A549 (cell line): ENCODE measurements around the gene CHST6. TPM values are rescaled to one million over a fixed set of nuclear protein-coding genes. Genes with fewer than 3 reads are reported as not detected.
A peak's percentile ranks its signal among the peaks of the same experiment; 100 is the strongest.
"Not testable (repeated sequence)": the region's sequence is repeated elsewhere in the genome, so short reads cannot be mapped to it uniquely, and the experiment has no call there.

Experiments
- ATAC-seq, 2 experiments: fragments of 200-7000 bp in 1 of 2; fragments of >200 bp in 1 of 2; cut with Nextera tagmentation in 1 of 2; cut with Tn5 transposase in 1 of 2; 3 replicates each; pipeline versions ENCODE4 v1.8.0 to v1.9.1; 2018 to 2020; ENCODE audit warnings: mild to moderate bottlenecking in 1 of 2, moderate library complexity in 1 of 2
- CTCF ChIA-PET: fragments of 300-600 bp; sonication (Branson Sonifier 250); formaldehyde crosslinking; extraction: SDS; loops from one replicate; lab custom pipeline; 2021; ENCODE audit warnings: antibody characterized with exemption, inconsistent platforms; lab: Yijun Ruan, JAX
- POLR2A ChIA-PET: fragments of 350-600 bp; formaldehyde crosslinking; extraction: SDS; loops from one replicate; lab custom pipeline; 2021; ENCODE audit warnings: antibody characterized with exemption, inconsistent platforms; lab: Yijun Ruan, JAX
- DNase-seq, 2 experiments: peaks; one replicate each; pipeline versions ENCODE4 v3.0.0 to v3.0.0-alpha.2; 2011 to 2016; ENCODE audit warnings: low read depth in 1 of 2, low spot score in 1 of 2
- FAIRE-seq: peaks from 2 replicates; lab custom pipeline; 2011; peaks lifted over from hg19 to GRCh38; lab: Jason Lieb, UNC
- H3K27ac ChIP-seq, 2 experiments: fragments of >200 bp; sonication (Bioruptor Twin); formaldehyde crosslinking; 3 replicates each; pipeline ENCODE4 v1.5.1; 2016 to 2017
- H3K4me1 ChIP-seq: fragments of >200 bp; sonication (Bioruptor Twin); formaldehyde crosslinking; 3 replicates; pipeline ENCODE4 v1.6.1; 2016
- H3K4me2 ChIP-seq: fragments of >200 bp; sonication (Bioruptor Twin); formaldehyde crosslinking; 3 replicates; pipeline ENCODE4 v1.6.1; 2016
- H3K4me3 ChIP-seq: fragments of >200 bp; sonication (Bioruptor Twin); formaldehyde crosslinking; 3 replicates; pipeline ENCODE4 v1.5.1; 2016
- H3K9me3 ChIP-seq: fragments of >200 bp; sonication (Bioruptor Twin); formaldehyde crosslinking; 3 replicates; pipeline ENCODE4 v1.6.1; 2016
- CBX2 ChIP-seq: fragments of 200-600 bp; sonication (generic); IDR thresholded peaks from 2 replicates; pipeline ENCODE4 v1.6.1; 2016; ENCODE audit warnings: low read depth, mild to moderate bottlenecking, borderline replicate concordance
- CEBPB ChIP-seq, 2 experiments: fragments of >200 bp in 1 of 2; sonication (Bioruptor Twin) in 1 of 2; formaldehyde crosslinking in 1 of 2; IDR thresholded peaks; 2 replicates each; pipeline ENCODE4 v1.6.1; 2012 to 2016
- CHD4 ChIP-seq: fragments of 200-600 bp; sonication (generic); IDR thresholded peaks from 2 replicates; pipeline ENCODE4 v1.6.1; 2016; ENCODE audit warnings: antibody characterized with exemption, mild to moderate bottlenecking, borderline replicate concordance
- GATA3 ChIP-seq: IDR thresholded peaks from 2 replicates; pipeline ENCODE4 v1.6.1; 2012; ENCODE audit warnings: borderline replicate concordance
- HOXA7 ChIP-seq: fragments of 250-450 bp; sonication (Bioruptor Pico); IDR thresholded peaks from 2 replicates; pipeline ENCODE4 v1.5.0; 2020; ENCODE audit warnings: mild to moderate bottlenecking, moderate library complexity
- HOXB5 ChIP-seq: fragments of 250-450 bp; sonication (Bioruptor Pico); IDR thresholded peaks from 2 replicates; pipeline ENCODE4 v1.5.0; 2020; ENCODE audit warnings: mild to moderate bottlenecking, moderate library complexity
- JUNB ChIP-seq: fragments of >200 bp; sonication (Bioruptor Twin); formaldehyde crosslinking; IDR thresholded peaks from 2 replicates; pipeline ENCODE4 v1.6.1; 2016
- KDM5A ChIP-seq: fragments of 200-600 bp; sonication (generic); IDR thresholded peaks from 2 replicates; pipeline ENCODE4 v1.6.1; 2016; ENCODE audit warnings: antibody characterized with exemption, mild to moderate bottlenecking
- MAZ ChIP-seq: fragments of 150-350 bp; IDR thresholded peaks from 2 replicates; pipeline ENCODE4 v1.6.1; 2014; ENCODE audit warnings: antibody characterized with exemption, low read depth, low read length, borderline replicate concordance
- MYC ChIP-seq: IDR thresholded peaks from 2 replicates; pipeline ENCODE4 v1.6.1; 2012; ENCODE audit warnings: mild to moderate bottlenecking, inconsistent platforms, low read length, improper control_type of control experiment, borderline replicate concordance
- NPAS2 ChIP-seq: fragments of 250-450 bp; sonication (Bioruptor Pico); IDR thresholded peaks from 2 replicates; pipeline ENCODE4 v1.8.0; 2022; ENCODE audit warnings: mild to moderate bottlenecking, moderate library complexity, borderline replicate concordance
- POLR2AphosphoS2 ChIP-seq: conservative IDR thresholded peaks from 2 replicates; pipeline ENCODE4 v1.6.1; 2012; ENCODE audit warnings: low read length, improper control_type of control experiment, inconsistent platforms
- RAD21 ChIP-seq, 2 experiments: fragments of >200 bp in 1 of 2; sonication (Bioruptor Twin) in 1 of 2; formaldehyde crosslinking in 1 of 2; IDR thresholded peaks in 1 of 2; conservative IDR thresholded peaks in 1 of 2; 2 replicates in 1 of 2; 3 replicates in 1 of 2; pipeline ENCODE4 v1.6.1; 2012 to 2018; ENCODE audit warnings: inconsistent platforms in 1 of 2
- RNF2 ChIP-seq: fragments of 200-600 bp; sonication (generic); IDR thresholded peaks from 2 replicates; pipeline ENCODE4 v1.6.1; 2016; ENCODE audit warnings: low read depth, mild to moderate bottlenecking, antibody characterized with exemption, moderate library complexity, borderline replicate concordance
- SREBF2 ChIP-seq: fragments of 450-650 bp; IDR thresholded peaks from 2 replicates; pipeline ENCODE4 v1.6.1; 2014; ENCODE audit warnings: mild to moderate bottlenecking, moderate library complexity
- TFCP2L1 ChIP-seq: fragments of 250-450 bp; sonication (Bioruptor Pico); IDR thresholded peaks from 2 replicates; pipeline ENCODE4 v1.5.0; 2021; ENCODE audit warnings: mild to moderate bottlenecking
- ZC3H11A ChIP-seq: fragments of 450-650 bp; IDR thresholded peaks from 2 replicates; pipeline ENCODE4 v1.6.1; 2014; ENCODE audit warnings: antibody characterized with exemption, mild to moderate bottlenecking
- ZFP36 ChIP-seq: fragments of 450-650 bp; IDR thresholded peaks from 2 replicates; pipeline ENCODE4 v1.6.1; 2014; ENCODE audit warnings: borderline replicate concordance; ENCODE audit not compliant: partially characterized antibody
- ZNF302 ChIP-seq: fragments of 250-450 bp; sonication (Bioruptor Pico); IDR thresholded peaks from 2 replicates; pipeline ENCODE4 v1.9.0; 2021; ENCODE audit warnings: inconsistent platforms, mild to moderate bottlenecking, moderate library complexity
- WGBS: methylation state at CpG from one replicate; pipeline ENCODE4 v1.1.6; 2017; ENCODE audit errors: missing lambda C conversion rate; 5-methylcytosine and 5-hydroxymethylcytosine counted together
- polyA plus RNA-seq, 4 experiments: library from polyadenylated mRNA; depleted of rRNA in 3 of 4; stranded (reverse); fragments of >200 nt; fragmentation: RNase III in 1 of 4; extraction: RNeasy Plus Mini Kit Qiagen cat#74134 plus additional on column Dnase treatment in 1 of 4; gene quantifications; 2 replicates in 3 of 4; 3 replicates in 1 of 4; pipeline ENCODE4 v1.2.3, GENCODE V29; 2011 to 2017
- TF ChIP-seq, protein P1 (sequence below): IDR thresholded peaks from 2 replicates; pipeline ENCODE4 v1.6.1; 2012
- TF ChIP-seq, protein P2 (sequence below): fragments of >200 bp; sonication (Bioruptor Twin); formaldehyde crosslinking; IDR thresholded peaks from 2 replicates; pipeline ENCODE4 v1.6.1; 2016
- TF ChIP-seq, protein P3 (sequence below): fragments of 250-450 bp; sonication (Bioruptor Pico); IDR thresholded peaks from 2 replicates; pipeline ENCODE4 v1.5.0; 2021; ENCODE audit warnings: mild to moderate bottlenecking, moderate library complexity, borderline replicate concordance
- TF ChIP-seq, protein P4 (sequence below): fragments of 450-650 bp; IDR thresholded peaks from 2 replicates; pipeline ENCODE4 v1.6.1; 2014; ENCODE audit warnings: antibody characterized with exemption
- TF ChIP-seq, protein P5 (sequence below): IDR thresholded peaks from 2 replicates; pipeline ENCODE4 v1.6.1; 2012

CHST6 gene
- polyA plus RNA-seq, 2 of the 4 experiments (the other 2 are of a cell fraction): 0.37 to 0.74 TPM

DNA sequence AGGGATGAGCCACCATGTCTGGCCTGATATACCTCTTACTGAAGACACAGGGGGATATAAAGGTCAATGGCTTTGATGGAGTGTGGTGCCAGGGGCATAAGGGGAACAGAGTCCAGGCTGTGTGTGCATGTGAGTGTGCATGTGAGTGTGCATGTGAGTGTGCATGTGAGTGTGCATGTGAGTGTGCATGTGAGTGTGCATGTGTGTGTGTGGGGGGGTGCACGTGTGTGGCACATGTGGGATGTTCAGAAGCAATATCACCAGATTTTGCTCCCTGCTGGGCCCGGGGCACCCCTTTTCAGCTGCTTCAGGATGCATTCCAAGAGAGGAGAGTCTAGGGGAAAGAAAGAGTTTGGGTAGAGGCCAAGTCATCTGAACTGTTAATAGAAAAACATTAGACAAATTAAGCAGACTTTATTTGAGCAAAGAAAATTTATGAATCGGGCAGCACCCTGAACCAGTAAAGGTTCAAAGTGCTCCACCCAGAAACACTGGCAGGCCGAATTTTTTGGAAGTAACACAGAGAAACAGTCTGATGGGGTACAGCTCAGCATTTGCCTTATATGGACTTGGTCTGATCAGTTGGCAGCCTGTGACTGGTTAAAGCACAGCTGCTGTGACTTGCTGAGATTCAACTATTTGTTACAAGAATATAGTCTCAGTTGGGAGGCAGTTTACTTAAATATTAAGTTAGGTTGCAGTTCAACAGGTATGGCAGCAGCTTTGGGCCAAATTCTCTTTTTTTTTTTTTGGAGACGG is 31.0 kb upstream of the CHST6 start:
- POLR2A ChIA-PET: no interaction called here
- Histone ChIP-seq H3K4me1 (no peaks in the 10 kb centered on the region), H3K27ac (no peak overlapping the region), H3K4me3 (no peak overlapping the region), H3K9me3 (no peaks in the 10 kb centered on the region), H3K4me2 (no peak overlapping the region)
- CTCF ChIA-PET: interaction anchor here (0.6 to 3.8 kb wide), 2 partner anchors 7 to 9 kb away, joined by 3 to 21 read pairs; no protein-coding TSS in a partner anchor
- no peak for TF ChIP-seq KDM5A
- TF ChIP-seq MYC: no peak
- TF ChIP-seq CBX2: no peak
- TF ChIP-seq HOXA7: no peak
- TF ChIP-seq, protein P1, sequence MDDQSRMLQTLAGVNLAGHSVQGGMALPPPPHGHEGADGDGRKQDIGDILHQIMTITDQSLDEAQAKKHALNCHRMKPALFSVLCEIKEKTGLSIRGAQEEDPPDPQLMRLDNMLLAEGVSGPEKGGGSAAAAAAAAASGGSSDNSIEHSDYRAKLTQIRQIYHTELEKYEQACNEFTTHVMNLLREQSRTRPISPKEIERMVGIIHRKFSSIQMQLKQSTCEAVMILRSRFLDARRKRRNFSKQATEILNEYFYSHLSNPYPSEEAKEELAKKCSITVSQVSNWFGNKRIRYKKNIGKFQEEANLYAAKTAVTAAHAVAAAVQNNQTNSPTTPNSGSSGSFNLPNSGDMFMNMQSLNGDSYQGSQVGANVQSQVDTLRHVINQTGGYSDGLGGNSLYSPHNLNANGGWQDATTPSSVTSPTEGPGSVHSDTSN: no peak
- no peak for TF ChIP-seq ZFP36
- TF ChIP-seq JUNB: no peak
- no peak for TF ChIP-seq ZNF302 (CRISPR knock-in tag)
- no peak for TF ChIP-seq CHD4
- no peak for TF ChIP-seq NPAS2
- whole genome bisulfite sequencing: 45% methylated on average over 5 of the region's 5 CpGs
- FAIRE-seq: no peak
- ATAC-seq: no peak
- no peak for DNase-seq

DNA sequence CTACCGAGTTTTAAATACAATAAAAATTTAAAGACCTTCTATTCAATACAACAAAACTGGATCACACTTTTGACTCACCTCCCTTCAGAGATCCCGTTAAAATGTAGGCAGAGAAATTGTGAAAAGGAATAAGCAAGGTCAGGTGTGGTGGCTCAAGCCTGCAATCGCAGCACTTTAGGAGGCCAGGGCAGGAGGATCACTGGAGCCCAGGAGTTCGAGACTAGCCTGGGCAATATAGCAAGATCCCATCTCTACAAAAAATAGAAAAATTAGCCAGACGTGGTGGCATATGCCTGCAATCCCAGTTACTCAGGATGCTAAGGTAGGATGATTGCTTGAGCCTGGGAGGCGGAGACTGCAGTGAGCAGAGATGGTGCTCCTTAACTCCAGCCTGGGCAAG is 23.9 kb upstream of the CHST6 start:
- ATAC-seq: no peak
- Histone ChIP-seq H3K27ac (no peak overlapping the region), H3K9me3 (no peaks in the 10 kb centered on the region), H3K4me2 (no peak overlapping the region), H3K4me1 (no peaks in the 10 kb centered on the region; the same call in 2 of the 3 replicates), H3K4me3 (no peak overlapping the region)
- WGBS: 86% methylated on average over 6 of the region's 6 CpGs
- FAIRE-seq: no peak
- POLR2A ChIA-PET: no interaction called here
- no peak for DNase-seq
- CTCF ChIA-PET: interaction anchor here (0.6 to 11.5 kb wide), 5 partner anchors 7 to 65 kb away, joined by 3 to 209 read pairs (median 19); partner anchors contain the start of gene TMEM170A
- TF ChIP-seq POLR2AphosphoS2 (no peak), TFCP2L1 (CRISPR knock-in tag) (no peak), KDM5A (no peak), CEBPB (IDR thresholded peaks at IDR 0.05) (no peak), ZC3H11A (no peak), RNF2 (no peak), SREBF2 (no peak), MAZ (no peak), GATA3 (no peak), RAD21 (conservative IDR thresholded peaks at IDR 0.05 in 1 of 2, IDR thresholded peaks at IDR 0.05 in 1 of 2) (no peak), HOXB5 (CRISPR knock-in tag) (no peak), CBX2 (no peak)
- TF ChIP-seq, protein P2, sequence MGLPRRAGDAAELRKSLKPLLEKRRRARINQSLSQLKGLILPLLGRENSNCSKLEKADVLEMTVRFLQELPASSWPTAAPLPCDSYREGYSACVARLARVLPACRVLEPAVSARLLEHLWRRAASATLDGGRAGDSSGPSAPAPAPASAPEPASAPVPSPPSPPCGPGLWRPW: no peak
- TF ChIP-seq, protein P3, sequence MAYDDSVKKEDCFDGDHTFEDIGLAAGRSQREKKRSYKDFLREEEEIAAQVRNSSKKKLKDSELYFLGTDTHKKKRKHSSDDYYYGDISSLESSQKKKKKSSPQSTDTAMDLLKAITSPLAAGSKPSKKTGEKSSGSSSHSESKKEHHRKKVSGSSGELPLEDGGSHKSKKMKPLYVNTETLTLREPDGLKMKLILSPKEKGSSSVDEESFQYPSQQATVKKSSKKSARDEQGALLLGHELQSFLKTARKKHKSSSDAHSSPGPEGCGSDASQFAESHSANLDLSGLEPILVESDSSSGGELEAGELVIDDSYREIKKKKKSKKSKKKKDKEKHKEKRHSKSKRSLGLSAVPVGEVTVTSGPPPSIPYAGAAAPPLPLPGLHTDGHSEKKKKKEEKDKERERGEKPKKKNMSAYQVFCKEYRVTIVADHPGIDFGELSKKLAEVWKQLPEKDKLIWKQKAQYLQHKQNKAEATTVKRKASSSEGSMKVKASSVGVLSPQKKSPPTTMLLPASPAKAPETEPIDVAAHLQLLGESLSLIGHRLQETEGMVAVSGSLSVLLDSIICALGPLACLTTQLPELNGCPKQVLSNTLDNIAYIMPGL: no peak
- TF ChIP-seq, protein P4, sequence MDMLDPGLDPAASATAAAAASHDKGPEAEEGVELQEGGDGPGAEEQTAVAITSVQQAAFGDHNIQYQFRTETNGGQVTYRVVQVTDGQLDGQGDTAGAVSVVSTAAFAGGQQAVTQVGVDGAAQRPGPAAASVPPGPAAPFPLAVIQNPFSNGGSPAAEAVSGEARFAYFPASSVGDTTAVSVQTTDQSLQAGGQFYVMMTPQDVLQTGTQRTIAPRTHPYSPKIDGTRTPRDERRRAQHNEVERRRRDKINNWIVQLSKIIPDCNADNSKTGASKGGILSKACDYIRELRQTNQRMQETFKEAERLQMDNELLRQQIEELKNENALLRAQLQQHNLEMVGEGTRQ: no peak
- TF ChIP-seq, protein P5, sequence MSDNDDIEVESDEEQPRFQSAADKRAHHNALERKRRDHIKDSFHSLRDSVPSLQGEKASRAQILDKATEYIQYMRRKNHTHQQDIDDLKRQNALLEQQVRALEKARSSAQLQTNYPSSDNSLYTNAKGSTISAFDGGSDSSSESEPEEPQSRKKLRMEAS: no peak
- TF ChIP-seq, all 56 proteins: peak for 0

DNA sequence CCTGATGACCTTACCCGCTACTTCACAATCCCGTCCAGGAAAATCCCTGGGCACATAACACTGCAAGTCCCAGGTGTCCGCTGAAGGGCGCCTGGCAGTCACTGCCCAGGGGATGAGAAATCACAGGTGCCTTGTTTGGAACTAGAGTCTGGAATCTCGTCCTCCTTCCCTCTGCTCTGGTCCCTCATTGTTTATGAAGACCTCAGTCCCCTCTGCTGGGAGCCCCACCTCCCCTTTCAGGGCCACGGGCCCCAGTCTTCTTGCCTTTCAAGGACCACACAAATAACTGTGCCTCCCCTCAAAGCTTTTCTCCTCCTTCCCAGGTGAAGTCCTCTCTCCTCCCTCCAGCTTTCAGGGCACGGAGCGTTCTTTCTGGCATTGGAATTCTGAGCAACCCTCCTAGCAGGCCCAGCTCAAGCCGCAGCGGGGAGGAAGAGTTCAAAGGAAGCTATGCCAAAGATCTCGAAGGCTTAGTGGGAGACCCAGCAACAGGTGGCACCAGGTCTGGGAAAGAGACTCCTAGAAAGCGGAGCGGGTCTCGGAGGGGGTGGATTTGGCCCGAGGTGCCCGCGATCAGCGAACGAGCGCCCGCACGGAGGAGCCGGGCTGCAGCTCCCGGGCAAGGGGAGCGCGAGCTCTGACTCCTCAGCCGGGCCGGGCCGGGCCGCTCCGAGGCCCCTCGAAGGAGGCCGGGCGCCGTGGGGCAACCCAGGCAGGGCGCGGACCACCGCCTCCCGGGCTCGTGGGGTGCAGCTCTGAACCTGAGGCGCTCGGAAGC is 21.1 kb upstream of the CHST6 start:
- not testable (repeated sequence) for FAIRE-seq, DNase-seq

More for the DNA sequence above, 21.1 kb upstream of the CHST6 start:
- Histone ChIP-seq H3K4me2 (peak overlapping the region; percentile 82), H3K27ac (peak overlapping the region; percentile 93 to 99), H3K4me3 (peak overlapping the region; percentile 84)
- ChIA-PET CTCF (interaction anchor here (0.6 to 11.5 kb wide), 45 partner anchors 7 to 531 kb away, joined by 3 to 209 read pairs (median 6); partner anchors contain the start of genes ADAT1, CHST5, CHST6 and KARS1), POLR2A (interaction anchor here (0.6 to 1.5 kb wide), 10 partner anchors 8 to 131 kb away, joined by 3 to 10 read pairs (median 4); partner anchors contain the start of genes CFDP1, KARS1, TERF2IP and TMEM231)
- peak; percentile 64 to 68 for ATAC-seq
- WGBS: 21% methylated on average over 26 of the region's 42 CpGs
- not testable (repeated sequence) for H3K9me3 ChIP-seq, H3K4me1 ChIP-seq
